Measurements from ENCODE around the gene PAH.

DNA sequence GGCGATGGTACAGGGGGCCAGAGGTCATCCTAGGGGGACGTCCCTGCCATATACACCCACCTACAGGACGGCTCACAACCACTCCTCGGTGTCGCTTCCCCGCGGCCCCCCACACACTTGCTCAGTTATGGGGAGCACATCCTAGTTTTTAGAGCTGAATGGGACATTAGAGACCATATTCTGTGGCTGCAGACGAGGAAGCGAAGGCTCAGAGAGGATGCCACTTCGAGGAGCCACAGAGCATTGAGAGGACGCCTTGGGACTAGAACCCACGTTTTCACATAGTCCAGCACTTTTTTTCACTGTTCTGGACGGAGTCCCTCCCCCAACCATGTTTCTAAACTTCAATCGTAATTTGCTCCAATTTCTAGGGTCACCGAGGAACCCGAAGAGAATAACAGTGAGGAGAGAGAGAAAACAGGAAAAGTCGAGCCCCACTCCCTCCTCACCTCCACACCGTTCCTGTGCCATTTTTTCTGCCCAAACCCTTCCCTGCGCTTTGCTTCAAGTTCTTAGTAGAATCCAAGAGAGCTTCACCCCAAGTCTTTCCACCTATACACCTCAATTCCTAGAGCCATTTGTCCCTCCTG lies 39.8 kb upstream of the PAH start:
- TF ChIP-seq, protein P1, sequence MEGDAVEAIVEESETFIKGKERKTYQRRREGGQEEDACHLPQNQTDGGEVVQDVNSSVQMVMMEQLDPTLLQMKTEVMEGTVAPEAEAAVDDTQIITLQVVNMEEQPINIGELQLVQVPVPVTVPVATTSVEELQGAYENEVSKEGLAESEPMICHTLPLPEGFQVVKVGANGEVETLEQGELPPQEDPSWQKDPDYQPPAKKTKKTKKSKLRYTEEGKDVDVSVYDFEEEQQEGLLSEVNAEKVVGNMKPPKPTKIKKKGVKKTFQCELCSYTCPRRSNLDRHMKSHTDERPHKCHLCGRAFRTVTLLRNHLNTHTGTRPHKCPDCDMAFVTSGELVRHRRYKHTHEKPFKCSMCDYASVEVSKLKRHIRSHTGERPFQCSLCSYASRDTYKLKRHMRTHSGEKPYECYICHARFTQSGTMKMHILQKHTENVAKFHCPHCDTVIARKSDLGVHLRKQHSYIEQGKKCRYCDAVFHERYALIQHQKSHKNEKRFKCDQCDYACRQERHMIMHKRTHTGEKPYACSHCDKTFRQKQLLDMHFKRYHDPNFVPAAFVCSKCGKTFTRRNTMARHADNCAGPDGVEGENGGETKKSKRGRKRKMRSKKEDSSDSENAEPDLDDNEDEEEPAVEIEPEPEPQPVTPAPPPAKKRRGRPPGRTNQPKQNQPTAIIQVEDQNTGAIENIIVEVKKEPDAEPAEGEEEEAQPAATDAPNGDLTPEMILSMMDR (conservative IDR thresholded peaks at IDR 0.05; ENCODE audit: low read length), result no peak
- TF ChIP-seq EZH2phosphoT487 (IDR thresholded peaks at IDR 0.05; ENCODE audit: borderline replicate concordance), result no peak

All from Loucy (cell line).